ENCODE results near the gene SLC4A1.

Gene SLC4A1

DNA sequence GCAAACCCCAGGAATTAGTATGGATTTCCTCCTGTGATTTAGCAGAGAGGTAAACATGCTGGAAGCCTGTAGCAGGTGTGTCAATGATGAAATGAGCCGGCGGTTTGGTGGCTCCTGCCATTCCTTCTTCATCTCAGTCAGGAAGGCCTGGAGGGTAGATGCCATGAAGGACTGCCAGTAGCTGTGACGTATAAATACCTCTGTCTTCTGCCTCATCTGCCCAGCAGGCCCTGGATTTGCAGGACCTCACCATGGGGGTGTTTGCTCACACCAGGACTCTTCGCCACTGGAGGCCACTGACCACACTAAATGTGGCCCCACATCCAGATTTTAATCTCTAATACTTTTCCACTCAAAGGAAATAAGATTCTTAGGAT, 16.1 kb upstream of the SLC4A1 start:
- DNase-seq (ENCODE audit: low read depth in 2 of 2): no peak

DNA sequence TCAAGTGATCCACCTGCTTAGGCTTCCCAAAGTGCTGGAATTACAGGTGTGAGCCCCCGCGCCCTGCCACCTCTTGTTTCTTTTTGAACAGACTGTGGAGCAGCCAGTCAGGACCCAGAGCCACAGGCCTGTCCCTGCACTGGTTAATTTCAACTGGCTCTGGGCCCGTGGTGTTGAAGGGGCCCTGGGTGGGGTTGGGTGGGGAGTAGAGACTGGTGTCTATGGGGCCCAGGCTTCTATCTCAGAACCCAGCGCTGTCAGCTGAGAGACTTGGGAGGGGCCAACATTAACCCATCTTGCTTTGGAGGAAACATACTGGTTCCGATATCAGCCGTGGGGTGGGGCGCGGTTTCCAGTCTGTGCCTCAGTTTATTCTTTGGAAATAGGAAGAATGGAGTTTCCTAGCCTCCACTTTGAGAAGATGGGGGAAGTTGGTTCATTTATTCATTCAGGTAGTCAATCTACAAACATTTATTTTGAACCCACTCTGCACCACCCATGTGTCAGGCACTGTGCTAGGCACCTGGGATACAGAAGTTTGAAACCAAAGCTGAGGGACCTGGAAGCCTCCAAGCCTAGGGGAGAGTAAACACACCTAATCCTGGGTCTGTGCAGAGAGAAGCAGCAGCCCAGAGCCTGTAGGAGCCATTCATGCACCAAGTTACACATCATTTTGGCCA, 15.5 kb upstream of the SLC4A1 start:
- DNase-seq (ENCODE audit: low read depth in 2 of 2): no peak

DNA sequence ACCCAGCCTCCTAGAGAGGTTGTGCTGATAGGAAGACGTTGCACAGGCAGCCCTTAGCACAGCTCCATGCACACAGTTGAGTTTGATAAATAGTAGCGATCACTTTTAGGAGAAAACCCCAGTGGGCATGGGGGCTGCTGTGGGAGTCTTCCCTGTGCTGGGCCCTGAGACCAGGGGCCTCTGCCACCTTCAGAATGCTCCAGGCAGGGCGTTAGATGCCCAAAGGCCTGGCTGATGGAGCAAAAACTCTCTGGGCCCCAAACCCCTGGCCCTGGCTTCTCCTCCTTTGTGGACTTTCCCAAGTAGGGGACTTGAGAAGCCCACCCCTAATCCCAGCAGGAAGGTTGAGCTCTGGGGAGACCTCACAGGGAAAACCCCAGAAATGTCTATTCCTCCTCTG, 14.3 kb upstream of the SLC4A1 start:
- no peak for DNase-seq (ENCODE audit: low read depth in 2 of 2)

DNA sequence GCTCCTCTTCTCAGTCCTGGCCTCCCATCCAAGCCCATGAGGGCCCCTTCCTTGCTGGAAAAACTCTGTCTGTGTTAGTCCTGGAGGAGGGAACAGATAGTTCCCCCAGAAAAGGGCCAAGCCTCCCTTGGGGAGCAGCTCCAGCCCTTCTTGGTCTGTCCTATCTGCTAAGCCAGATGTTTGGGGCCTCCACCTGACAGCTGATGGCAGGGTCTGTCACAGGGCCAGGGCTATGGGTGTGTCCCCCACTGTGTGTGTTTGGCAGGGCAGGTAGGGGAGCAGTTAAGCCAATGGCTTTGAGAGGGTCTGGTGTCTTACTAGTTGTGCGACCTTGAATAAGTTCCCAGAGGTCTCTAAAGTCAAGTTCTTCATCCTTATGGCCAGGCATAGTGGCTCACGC, 13.6 kb upstream of the SLC4A1 start:
- DNase-seq (ENCODE audit: low read depth in 2 of 2): no peak

- no peak for DNase-seq (ENCODE audit: low read depth in 2 of 2)
Measured at GRCh38 chr17:44280392-44280937, 12.5 kb upstream of the SLC4A1 start.

- no peak for DNase-seq (ENCODE audit: low read depth in 2 of 2)
Measured at GRCh38 chr17:44279666-44280391, 11.9 kb upstream of the SLC4A1 start.

- no peak for DNase-seq (ENCODE audit: low read depth in 2 of 2)
Measured at GRCh38 chr17:44279346-44279665, 11.4 kb upstream of the SLC4A1 start.

DNA sequence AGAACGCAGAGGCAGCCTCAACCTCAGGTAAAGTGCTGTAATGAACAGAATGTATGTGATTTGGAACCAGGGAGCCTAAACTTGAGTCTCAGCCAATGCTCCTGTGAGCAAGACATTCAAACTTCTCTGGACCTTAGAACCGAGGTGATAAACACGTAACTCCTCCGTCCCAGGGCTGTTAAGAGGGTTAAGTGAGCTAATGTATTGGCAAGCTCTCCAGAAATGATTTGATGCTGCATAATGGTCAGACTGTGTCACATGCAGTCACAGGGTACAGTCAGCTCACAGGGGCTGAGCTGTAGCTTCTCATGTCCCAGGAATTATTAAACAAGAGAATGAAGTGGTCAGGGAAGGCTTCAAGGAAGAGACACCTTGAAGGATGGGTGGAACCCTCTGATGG, 10.0 kb upstream of the SLC4A1 start:
- no peak for DNase-seq (ENCODE audit: low read depth in 2 of 2)

GRCh38 chr17:44273607-44274006, 5.7 kb upstream of the SLC4A1 start:
- no peak for DNase-seq (ENCODE audit: low read depth in 2 of 2)

- no peak for DNase-seq (ENCODE audit: low read depth in 2 of 2)
Measured at GRCh38 chr17:44272954-44273353, 5.0 kb upstream of the SLC4A1 start.

DNA sequence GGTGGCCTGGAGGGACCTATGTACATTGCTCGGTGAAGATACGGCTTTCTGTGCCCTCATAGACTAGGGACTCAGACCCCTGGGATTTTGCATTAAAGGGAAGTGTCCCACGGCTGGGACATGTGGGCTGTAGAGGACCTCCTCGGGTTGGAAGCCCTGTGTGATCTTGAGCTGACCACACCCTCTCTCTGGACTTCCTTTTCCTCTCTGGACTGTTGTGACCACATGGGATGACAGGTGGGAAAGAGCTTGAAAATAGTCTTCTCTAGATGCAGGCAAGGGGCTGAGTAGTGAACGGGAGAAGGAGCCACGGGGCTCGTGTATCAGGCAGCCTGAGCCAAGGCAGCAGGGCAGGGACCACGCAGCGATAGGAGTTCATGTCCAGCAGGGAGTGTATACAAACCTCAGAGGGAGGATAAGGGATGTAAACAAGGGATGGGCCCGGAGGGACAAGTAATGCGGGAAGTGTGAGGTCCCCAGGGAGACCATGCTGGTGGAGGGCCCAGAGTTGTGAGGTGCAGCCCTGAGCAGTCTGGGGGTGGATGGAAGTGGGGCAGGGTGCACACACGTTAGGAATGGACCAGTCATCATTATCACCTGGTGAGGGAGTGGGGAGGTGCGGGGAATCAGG, 4.5 kb upstream of the SLC4A1 start:
- DNase-seq (ENCODE audit: low read depth in 2 of 2): no peak

DNA sequence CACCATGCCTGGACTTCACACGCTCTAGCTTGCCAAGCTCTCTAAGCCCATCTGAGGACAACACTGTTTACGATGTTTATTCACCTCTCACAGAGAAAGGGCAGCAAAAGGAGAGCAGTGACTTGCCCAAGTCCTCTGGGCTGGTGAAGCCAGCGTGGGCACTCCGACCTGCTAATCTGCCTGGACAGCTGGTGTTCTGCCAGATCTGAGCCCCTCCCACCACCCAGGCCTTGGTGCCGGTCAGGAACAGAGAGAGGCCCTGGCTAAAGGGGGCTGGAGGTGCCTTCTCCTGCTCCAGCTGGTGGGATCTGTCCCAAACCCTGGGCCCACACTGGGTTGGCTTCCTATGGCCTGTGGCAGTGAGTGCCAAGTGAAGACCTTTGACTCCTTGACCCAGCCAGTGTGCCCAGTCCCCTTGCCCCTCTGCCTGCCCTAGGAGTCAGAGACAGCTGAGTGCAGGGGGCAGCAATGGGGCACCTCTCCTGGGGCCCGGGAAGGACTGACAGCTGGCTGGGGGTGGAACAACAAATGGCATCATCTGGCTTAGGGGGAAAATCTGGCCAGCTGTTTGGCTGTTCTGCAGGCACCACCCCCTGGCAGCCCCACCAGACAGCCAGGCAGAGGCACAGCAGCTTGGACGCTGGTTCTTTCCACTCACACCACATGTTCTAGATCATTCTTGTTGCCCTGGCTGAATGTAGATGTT, 1.8 kb upstream of the SLC4A1 start:
- DNase-seq (ENCODE audit: low read depth in 2 of 2): no peak

- no peak for DNase-seq (ENCODE audit: low read depth in 2 of 2)
Measured at GRCh38 chr17:44268709-44269534, 987 bp upstream of the SLC4A1 start.

GRCh38 chr17:44267165-44267455, 825 bp downstream of the SLC4A1 start:
- DNase-seq (ENCODE audit: low read depth in 2 of 2): no peak

DNA sequence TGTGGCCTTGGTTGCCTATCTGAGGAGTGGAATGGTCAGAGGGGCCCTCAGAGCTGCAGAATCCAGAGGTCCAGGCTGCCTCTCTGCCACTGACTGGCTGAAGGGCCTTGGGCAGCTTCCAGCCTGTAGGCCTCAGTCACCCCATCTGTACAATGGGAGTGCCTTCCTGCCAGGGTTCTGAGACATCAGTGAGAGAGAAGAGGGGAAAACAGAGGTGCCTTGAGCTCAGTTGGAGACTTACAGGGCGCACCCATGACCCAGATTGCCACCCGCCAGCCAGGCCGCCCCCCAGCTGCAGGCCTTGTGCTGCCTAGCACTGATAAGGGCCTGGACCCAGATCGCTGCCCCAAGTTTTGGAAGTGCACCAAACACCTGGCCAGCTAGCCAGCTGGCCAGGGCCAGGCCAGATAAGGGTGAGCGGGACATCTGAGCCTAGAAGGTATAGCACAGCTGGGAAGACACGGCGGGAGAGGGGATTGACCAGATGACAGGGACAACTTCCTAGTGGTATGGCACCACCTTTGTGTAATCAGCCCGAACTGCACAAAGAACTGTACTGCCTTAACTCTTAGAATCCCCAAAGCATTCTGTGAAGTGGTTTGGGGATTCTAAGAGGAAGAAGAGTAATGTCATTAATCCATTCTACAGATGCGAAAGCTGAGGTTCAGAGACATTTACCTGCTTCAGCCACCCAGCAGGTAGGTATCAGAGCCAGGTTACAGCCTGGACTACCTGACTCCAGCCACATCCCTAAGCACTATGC, 1.4 kb downstream of the SLC4A1 start:
- DNase-seq (ENCODE audit: low read depth in 2 of 2): no peak

DNA sequence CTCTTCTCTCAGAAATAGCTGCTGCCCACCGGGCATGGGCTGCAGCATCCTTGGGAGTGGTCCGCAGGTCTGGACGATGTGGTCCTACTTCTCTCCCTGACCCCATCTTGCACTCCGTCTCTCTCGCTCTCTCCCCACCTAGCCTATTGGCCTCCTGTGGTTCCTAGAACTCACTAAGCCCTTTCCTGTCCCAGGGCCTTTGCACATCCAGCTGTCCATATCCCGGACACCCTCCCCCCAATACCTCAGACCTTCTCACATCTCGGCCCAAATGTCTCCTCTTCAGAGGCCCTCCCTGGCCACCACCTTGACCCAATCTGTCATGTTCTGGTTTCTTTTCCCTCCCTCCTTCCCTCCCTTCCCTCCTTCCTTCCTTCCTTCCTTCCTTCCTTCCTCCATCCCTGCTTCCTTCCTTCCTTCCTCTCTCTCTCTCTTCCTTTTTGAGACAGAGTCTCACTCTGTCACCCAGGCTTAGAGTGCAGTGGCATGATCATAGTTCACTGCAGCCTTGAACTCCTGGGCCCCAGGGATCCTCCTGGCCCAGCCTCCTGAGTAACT, 4.5 kb downstream of the SLC4A1 start:
- DNase-seq (ENCODE audit: low read depth in 2 of 2): no peak

DNA sequence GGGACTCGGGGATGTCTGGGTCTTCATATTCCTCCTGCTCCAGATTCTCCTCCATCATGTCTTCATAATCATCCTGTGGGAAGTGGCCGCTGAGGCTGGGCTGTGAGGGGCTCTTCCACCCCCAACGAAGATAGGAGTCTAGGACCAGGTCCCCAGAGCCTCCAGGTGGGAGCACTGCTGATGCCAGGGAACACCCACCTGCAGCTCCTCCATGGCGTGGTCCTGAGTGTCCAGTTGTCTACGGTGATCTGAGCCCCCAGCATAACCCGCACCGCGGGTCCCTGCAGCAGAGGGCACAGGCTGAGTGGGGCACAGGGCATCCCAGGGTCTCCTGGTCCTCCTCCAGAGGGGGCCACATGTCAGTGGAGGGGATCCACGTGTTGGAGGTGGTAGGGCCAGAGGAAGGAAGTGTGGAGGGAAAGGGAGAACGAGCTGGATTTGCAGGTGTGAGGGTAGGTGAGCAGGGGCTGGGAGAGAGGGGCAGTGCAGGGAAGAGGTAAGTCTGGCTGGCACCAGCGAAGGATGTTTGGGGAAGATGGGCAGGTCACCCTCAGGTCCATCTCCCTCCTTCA, 5.2 kb downstream of the SLC4A1 start:
- no peak for DNase-seq (ENCODE audit: low read depth in 2 of 2)

DNA sequence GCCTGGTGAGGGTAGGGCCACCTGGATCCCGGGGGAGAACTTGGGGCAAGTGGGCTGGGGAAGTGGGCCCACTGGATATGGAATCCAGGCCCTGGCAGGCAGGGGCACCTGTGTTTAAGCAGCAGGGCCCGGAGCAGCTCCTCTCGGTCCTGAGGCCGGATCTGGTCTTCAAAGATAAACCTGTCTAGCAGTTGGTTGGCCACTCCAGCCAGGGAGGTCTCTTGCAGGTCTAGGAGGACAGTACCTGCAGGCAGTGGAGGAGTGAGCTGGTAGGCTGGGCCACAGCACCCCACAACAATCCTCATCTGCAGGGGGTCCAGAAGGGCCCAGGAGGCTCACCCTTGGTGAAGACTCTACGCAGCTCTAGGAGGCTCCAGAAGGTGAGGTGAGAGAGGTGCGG, 7.6 kb downstream of the SLC4A1 start:
- no peak for DNase-seq (ENCODE audit: low read depth in 2 of 2)

DNA sequence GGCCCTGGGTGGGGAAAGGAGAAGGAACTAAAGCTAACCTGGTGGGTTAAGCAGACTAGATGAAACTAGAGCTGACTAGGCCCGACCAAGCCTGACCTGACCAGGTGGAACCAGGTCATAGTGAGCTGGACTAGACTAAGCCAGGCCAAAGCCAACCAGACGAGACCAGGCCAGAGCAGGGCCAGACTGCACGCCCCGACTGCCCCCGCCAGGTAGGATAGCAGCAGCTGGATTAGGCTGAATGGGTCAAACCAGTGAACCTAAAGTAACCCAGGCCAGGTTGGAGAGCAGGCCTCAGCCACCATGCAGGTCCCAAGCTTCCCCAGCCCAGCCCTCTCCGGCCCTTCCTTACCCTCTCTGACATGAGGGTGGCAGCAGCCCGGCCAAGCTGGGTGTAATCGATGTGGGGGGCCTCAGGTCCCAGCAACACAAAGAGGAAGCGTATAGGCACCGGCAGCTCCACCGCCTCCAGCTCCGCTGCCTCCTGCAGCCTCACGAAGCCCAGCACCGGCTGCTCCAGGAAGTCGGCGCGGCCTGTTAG, 9.1 kb downstream of the SLC4A1 start:
- no peak for DNase-seq (ENCODE audit: low read depth in 2 of 2)
